Adrenal gland (tissue), 12 donors: ENCODE measurements around the gene LAPTM4A. TPM values are rescaled to one million over a fixed set of nuclear protein-coding genes. Genes with fewer than 3 reads are reported as not detected.
A peak's percentile ranks its signal among the peaks of the same experiment; 100 is the strongest.

ENCODE experiments used
- DNase-seq, 7 donors: peaks; one replicate each; pipeline ENCODE4 v3.0.0-alpha.2; 2019 to 2020
- H3K27ac ChIP-seq, 5 donors: fragments of 200-600 bp; sonication (generic) in 4 of 5; 1 replicate in 3 of 5; 2 replicates in 2 of 5; pipeline versions ENCODE4 v1.5.1 to v1.8.0; 2016 to 2020; ENCODE audit warnings: mild to moderate bottlenecking in 1 of 5
- H3K27me3 ChIP-seq: fragments of 200-600 bp; 2 replicates; pipeline ENCODE4 v1.8.0; 2021
- H3K36me3 ChIP-seq, 2 donors: fragments of 200-600 bp; replicated peaks in 1 of 2; 1 replicate in 1 of 2; 2 replicates in 1 of 2; pipeline versions ENCODE4 v1.5.1 to v1.8.0; 2018 to 2022
- H3K4me1 ChIP-seq, 2 donors: fragments of 200-600 bp; replicated peaks in 1 of 2; 1 replicate in 1 of 2; 2 replicates in 1 of 2; pipeline versions ENCODE4 v1.5.1 to v1.8.0; 2018 to 2021
- H3K4me3 ChIP-seq, 4 donors: fragments of 200-600 bp; sonication (generic) in 3 of 4; one replicate each; pipeline ENCODE4 v1.5.1; 2016 to 2018
- H3K9me3 ChIP-seq, 3 donors: fragments of 200-600 bp; sonication (generic) in 1 of 3; replicated peaks in 1 of 3; 1 replicate in 2 of 3; 2 replicates in 1 of 3; pipeline versions ENCODE4 v1.5.1 to v1.8.0; 2016 to 2021
- POLR2A ChIP-seq, 2 donors: fragments of 450-650 bp; IDR thresholded peaks; one replicate each; pipeline ENCODE4 v1.6.1; 2017; ENCODE audit warnings: antibody characterized with exemption in 2 of 2, mild to moderate bottlenecking in 2 of 2, moderate library complexity in 1 of 2
- WGBS, 4 donors: extraction: QIAGEN DNeasy Blood & Tissue Kit in 2 of 4; methylation state at CpG; one replicate each; pipeline versions ENCODE4 v1.1.5 to v1.1.7; 2013 to 2017; 5-methylcytosine and 5-hydroxymethylcytosine counted together
- intact Hi-C, 2 donors: fragments of 100-400 bp; cut with DNase I; formaldehyde crosslinking; loops; one replicate each; pipeline versions ENCODE4 v1.14.1 to v1.15.0; 2022 to 2023
- polyA plus RNA-seq, 3 donors: library from polyadenylated mRNA; stranded (reverse); fragments of 200-250 nt in 2 of 3; fragments of 350-450 nt in 1 of 3; fragmentation: Illumina TruSeq in 1 of 3; extraction: RNeasy Lipid Tissue Mini Kit (QIAGEN cat#74804) in 1 of 3; gene quantifications; one replicate each; pipeline ENCODE4 v1.2.3, GENCODE V29; 2013 to 2014
- total RNA-seq, 9 donors: library from RNA; depleted of rRNA in 4 of 9; stranded (reverse); fragments of >200 nt in 4 of 9; fragments of 120-200 nt in 1 of 9; fragmentation: NEBNext Ultra II Directional in 1 of 9; extraction: Animal tissue kit (Norgen Biotek cat#: 25700) in 1 of 9; gene quantifications; one replicate each; pipeline versions ENCODE4 v1.1.0 to v1.2.4, GENCODE V29; 2013 to 2023
- TF ChIP-seq, protein P1 (sequence below), 6 experiments: fragments of 450-650 bp in 4 of 6; fragments of 200-600 bp in 2 of 6; sonication (generic) in 1 of 6; IDR thresholded peaks; 1 replicate in 5 of 6; 2 replicates in 1 of 6; pipeline versions ENCODE4 v1.5.1 to v1.8.0; 2016 to 2021; ENCODE audit warnings: antibody characterized with exemption in 6 of 6, mild to moderate bottlenecking in 2 of 6, moderate library complexity in 1 of 6
- donor health status: healthy with polysubstance abuse.
- donor health status: Bipolar disorder and iron deficiency.
- donor health status: DM: yes; HTN: yes; CAD: no.
- donor health status: DM: no; HTN: no; CAD: no.
- donor health status: DM: no; HTN: no; CAD: no.
- donor health status: DM: yes; HTN: yes; CAD: no.

LAPTM4A gene
- total and polyA plus RNA-seq, 12 donors: 58.8 to 684 (median 229) TPM

GRCh38 chr2:20040489-20041172, 10.8 kb downstream of the LAPTM4A start:
- peak in 1 of 7 donors; percentile 29 for DNase-seq
- H3K27me3 ChIP-seq: no peaks in the 10 kb centered on the region
- intact Hi-C loops: no loop called here
- no peak overlapping the region for H3K27ac ChIP-seq
- H3K4me3 ChIP-seq: no peak overlapping the region
- TF ChIP-seq, protein P1, sequence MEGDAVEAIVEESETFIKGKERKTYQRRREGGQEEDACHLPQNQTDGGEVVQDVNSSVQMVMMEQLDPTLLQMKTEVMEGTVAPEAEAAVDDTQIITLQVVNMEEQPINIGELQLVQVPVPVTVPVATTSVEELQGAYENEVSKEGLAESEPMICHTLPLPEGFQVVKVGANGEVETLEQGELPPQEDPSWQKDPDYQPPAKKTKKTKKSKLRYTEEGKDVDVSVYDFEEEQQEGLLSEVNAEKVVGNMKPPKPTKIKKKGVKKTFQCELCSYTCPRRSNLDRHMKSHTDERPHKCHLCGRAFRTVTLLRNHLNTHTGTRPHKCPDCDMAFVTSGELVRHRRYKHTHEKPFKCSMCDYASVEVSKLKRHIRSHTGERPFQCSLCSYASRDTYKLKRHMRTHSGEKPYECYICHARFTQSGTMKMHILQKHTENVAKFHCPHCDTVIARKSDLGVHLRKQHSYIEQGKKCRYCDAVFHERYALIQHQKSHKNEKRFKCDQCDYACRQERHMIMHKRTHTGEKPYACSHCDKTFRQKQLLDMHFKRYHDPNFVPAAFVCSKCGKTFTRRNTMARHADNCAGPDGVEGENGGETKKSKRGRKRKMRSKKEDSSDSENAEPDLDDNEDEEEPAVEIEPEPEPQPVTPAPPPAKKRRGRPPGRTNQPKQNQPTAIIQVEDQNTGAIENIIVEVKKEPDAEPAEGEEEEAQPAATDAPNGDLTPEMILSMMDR (IDR thresholded peaks at IDR 0.05): no peak
- no peak for TF ChIP-seq POLR2A (IDR thresholded peaks at IDR 0.05)
- peaks cover 14 to 25% of the 10 kb centered on the region in 2 donors for H3K4me1 ChIP-seq
- WGBS, 4 donors: 69 to 72% (median 71%) methylated on average over 8 of the region's 8 CpGs
- peaks cover 0 to 47% of the 10 kb centered on the region in 2 donors for H3K36me3 ChIP-seq
- no peaks in the 10 kb centered on the region for H3K9me3 ChIP-seq

DNA sequence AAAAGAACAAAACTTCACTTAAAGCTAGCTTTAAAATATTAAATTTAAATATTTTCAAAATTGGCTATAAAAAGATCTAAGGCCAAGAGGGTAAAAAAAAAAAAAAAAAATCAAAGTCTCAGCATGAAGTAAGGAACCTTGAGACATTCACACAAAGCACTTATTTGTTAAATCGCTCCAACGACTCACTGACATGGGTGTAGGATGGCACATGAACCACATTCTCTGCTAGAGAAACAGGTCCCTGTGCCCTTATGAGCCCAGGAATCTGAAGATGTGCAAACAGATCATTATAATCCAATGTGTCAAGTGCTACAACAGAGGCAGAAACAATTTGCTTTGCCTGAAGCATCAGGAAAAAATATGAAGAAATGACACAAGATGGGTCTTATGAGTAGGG, 13.8 kb downstream of the LAPTM4A start:
- H3K36me3 ChIP-seq: peaks cover 0 to 74% of the 10 kb centered on the region in 2 donors
- intact Hi-C loops: no loop called here
- no peaks in the 10 kb centered on the region for H3K9me3 ChIP-seq
- no peak overlapping the region for H3K27ac ChIP-seq
- H3K4me3 ChIP-seq: no peak overlapping the region
- no peaks in the 10 kb centered on the region for H3K27me3 ChIP-seq
- TF ChIP-seq, protein P1 (IDR thresholded peaks at IDR 0.05): no peak
- TF ChIP-seq POLR2A (IDR thresholded peaks at IDR 0.05): no peak
- H3K4me1 ChIP-seq: peaks cover 0 to 14% of the 10 kb centered on the region in 2 donors
- WGBS, 4 donors: 37 to 60% (median 45%) methylated on average over 2 of the region's 2 CpGs
- DNase-seq: no peak

DNA sequence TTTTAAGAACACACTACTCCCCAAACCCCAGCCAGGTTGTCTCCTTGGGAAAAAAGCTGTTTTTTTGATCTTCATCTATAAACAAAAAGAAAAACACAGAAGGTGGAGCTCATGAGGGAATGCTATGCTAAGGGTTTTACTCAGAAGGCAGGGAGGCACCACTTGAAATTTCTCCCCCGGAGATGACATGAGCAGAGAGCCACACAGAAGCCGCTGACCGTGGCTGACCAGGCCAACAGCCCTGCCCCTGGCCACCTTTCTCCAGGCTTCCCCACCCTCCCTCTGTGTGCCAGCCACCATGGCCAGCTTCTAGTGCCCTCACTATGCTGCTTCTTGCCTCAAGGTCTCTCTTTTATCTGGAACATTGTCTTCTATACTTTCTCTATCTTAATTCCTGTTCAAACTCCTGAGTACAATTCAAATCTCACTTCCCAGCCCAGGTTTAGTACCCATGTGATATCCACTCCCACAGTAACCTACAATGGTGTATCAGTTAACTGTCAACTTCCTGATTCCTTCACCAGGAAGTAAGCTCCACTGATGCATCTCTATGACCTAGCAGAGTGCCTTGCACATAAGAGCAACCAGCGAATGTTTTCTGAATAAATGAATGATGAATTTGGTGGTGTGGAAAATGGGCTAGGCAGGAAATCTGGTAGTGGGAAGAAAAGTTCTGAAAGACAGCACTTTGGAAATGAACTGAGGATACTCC, 15.3 kb downstream of the LAPTM4A start:
- H3K9me3 ChIP-seq: no peaks in the 10 kb centered on the region
- no peak overlapping the region for H3K4me3 ChIP-seq
- H3K36me3 ChIP-seq: peaks cover 0 to 89% of the 10 kb centered on the region in 2 donors
- peak overlapping the region in 2 of 5 donors; percentile 9 to 20 for H3K27ac ChIP-seq
- no peaks in the 10 kb centered on the region for H3K27me3 ChIP-seq
- intact Hi-C loops: no loop called here
- TF ChIP-seq POLR2A (IDR thresholded peaks at IDR 0.05): no peak
- TF ChIP-seq, protein P1 (IDR thresholded peaks at IDR 0.05): no peak
- 60 to 84% (median 78%) methylated on average over 4 of the region's 4 CpGs for WGBS, 4 donors
- H3K4me1 ChIP-seq: peaks cover 0 to 10% of the 10 kb centered on the region in 2 donors
- DNase-seq: peak in 1 of 7 donors; percentile 29

- no peak overlapping the region for H3K27ac ChIP-seq
- 38 to 48% (median 41%) methylated on average over 2 of the region's 2 CpGs for WGBS, 4 donors
- H3K36me3 ChIP-seq: peaks cover 0 to 84% of the 10 kb centered on the region in 2 donors
- H3K27me3 ChIP-seq: no peaks in the 10 kb centered on the region
- intact Hi-C loops: no loop called here
- peaks cover 0 to 10% of the 10 kb centered on the region in 2 donors for H3K4me1 ChIP-seq
- no peak overlapping the region for H3K4me3 ChIP-seq
- DNase-seq: no peak
- TF ChIP-seq, protein P1 (IDR thresholded peaks at IDR 0.05): no peak
- TF ChIP-seq POLR2A (IDR thresholded peaks at IDR 0.05): no peak
- H3K9me3 ChIP-seq: no peaks in the 10 kb centered on the region
Observed at GRCh38 chr2:20034821-20035220, 16.6 kb downstream of the LAPTM4A start.
